Lung (tissue), 12 donors: Measurements from ENCODE around the gene VAPA. TPM values are rescaled to one million over a fixed set of nuclear protein-coding genes. Genes with fewer than 3 reads are reported as not detected.

ENCODE experiments used
- ATAC-seq: fragments of 200-7000 bp; cut with Tn5 transposase; one replicate; pipeline ENCODE4 v1.9.1; 2020; ENCODE audit warnings: moderate number of reproducible peaks; ENCODE audit not compliant: insufficient read depth, low FRiP score
- DNase-seq, 3 donors: peaks; one replicate each; pipeline ENCODE4 v3.0.0-alpha.2; 2013 to 2017
- H3K27ac ChIP-seq, 2 donors: one replicate each; pipeline ENCODE4 v1.5.1; 2013; ENCODE audit warnings: mild to moderate bottlenecking in 2 of 2, moderate library complexity in 2 of 2, control low read depth in 1 of 2, inconsistent platforms in 1 of 2, low read depth in 1 of 2, low read length in 1 of 2
- H3K27me3 ChIP-seq, 3 donors: one replicate each; pipeline ENCODE4 v1.5.1; 2013; ENCODE audit warnings: low read length in 2 of 3; ENCODE audit not compliant: control insufficient read depth in 3 of 3, insufficient read depth in 3 of 3
- H3K36me3 ChIP-seq, 4 donors: one replicate each; pipeline ENCODE4 v1.5.1; 2013; ENCODE audit warnings: low read length in 4 of 4, mild to moderate bottlenecking in 1 of 4, moderate library complexity in 1 of 4; ENCODE audit not compliant: control insufficient read depth in 4 of 4, insufficient read depth in 4 of 4
- H3K4me1 ChIP-seq, 5 donors: one replicate each; pipeline ENCODE4 v1.5.1; 2013; ENCODE audit warnings: low read length in 5 of 5, mild to moderate bottlenecking in 2 of 5, moderate library complexity in 1 of 5; ENCODE audit not compliant: control insufficient read depth in 5 of 5, insufficient read depth in 5 of 5
- H3K4me3 ChIP-seq: one replicate; pipeline ENCODE4 v1.5.1; 2013; ENCODE audit warnings: mild to moderate bottlenecking, control low read depth, moderate library complexity
- H3K9ac ChIP-seq, 2 donors: one replicate each; pipeline ENCODE4 v1.5.1; 2013; ENCODE audit warnings: low read length in 2 of 2, control low read depth in 1 of 2; ENCODE audit not compliant: insufficient read depth in 1 of 2
- H3K9me3 ChIP-seq, 4 donors: one replicate each; pipeline ENCODE4 v1.5.1; 2013; ENCODE audit warnings: low read length in 3 of 4, mild to moderate bottlenecking in 1 of 4, moderate library complexity in 1 of 4; ENCODE audit not compliant: control insufficient read depth in 4 of 4, insufficient read depth in 3 of 4
- CTCF ChIP-seq: IDR thresholded peaks from 2 replicates; pipeline ENCODE4 v1.5.1; 2012; ENCODE audit warnings: mild to moderate bottlenecking; ENCODE audit errors: control extremely low read depth, extremely low read depth
- WGBS, 2 donors: extraction: QIAGEN DNeasy Blood & Tissue Kit; methylation state at CpG; one replicate each; pipeline ENCODE4 v1.1.7; 2013; 5-methylcytosine and 5-hydroxymethylcytosine counted together
- polyA plus RNA-seq, 2 donors: library from polyadenylated mRNA; stranded (reverse); fragments of 200-250 nt; gene quantifications; one replicate each; pipeline ENCODE4 v1.2.1, GENCODE V29; 2013
- total RNA-seq, 2 donors: library from RNA; depleted of rRNA in 1 of 2; stranded (reverse); fragments of >200 nt in 1 of 2; gene quantifications; one replicate each; pipeline ENCODE4 v1.2.1, GENCODE V29; 2014 to 2021
- donor health status: control.
- donor health status: control.
- donor health status: Bipolar disorder and iron deficiency.
- donor health status: healthy.
- donor health status: DM: yes; HTN: yes; CAD: no.

The VAPA gene
- total and polyA plus RNA-seq, 4 donors = 143 to 351 (median 248) TPM

DNA sequence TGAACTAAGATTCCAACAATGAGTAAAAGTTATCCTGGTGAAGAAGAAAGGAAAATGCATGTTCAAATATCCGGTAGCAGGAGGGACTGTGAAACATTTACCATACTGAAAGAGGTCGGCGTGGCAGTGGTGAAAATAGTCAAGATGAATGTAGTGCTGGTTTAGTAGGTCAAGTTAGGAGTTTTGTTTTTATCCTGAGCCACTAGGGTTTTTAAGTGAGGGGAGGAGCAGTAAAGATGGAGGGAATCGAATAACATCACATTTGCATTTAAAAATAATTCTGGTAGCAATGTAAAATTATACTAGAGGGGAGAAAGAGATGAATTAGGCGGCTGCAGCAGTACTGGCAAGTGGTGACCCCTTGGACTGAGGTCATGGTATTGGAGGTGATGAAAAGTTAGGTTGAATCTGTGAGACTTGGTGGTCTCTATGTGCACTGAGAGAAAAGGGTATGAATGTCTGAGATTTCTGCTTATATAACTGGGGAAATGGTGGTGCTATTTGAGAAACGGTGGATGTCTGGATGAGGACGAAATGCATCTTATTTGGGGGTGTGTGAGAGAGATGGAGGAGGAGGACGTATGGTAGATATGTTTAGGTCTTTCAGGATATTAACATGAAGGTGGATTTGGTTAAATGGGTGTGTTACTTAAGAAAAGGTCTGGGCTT lies 5.9 kb downstream of the VAPA start:
- ATAC-seq (no peak), DNase-seq (no peak)
- H3K9me3 ChIP-seq = no peaks in the 10 kb centered on the region
- 65 to 77% methylated on average over 8 of the region's 8 CpGs for WGBS, 2 donors
- no peak overlapping the region for H3K27ac ChIP-seq
- H3K27me3 ChIP-seq = no peaks in the 10 kb centered on the region
- no peak for TF ChIP-seq CTCF
- peaks cover 7 to 33% (median 27%) of the 10 kb centered on the region in 5 donors for H3K4me1 ChIP-seq
- H3K9ac ChIP-seq = no peak overlapping the region
- no peak overlapping the region for H3K4me3 ChIP-seq
- peaks cover 0 to 3% (median 0%) of the 10 kb centered on the region in 4 donors for H3K36me3 ChIP-seq

- WGBS, 2 donors = 52% methylated on average over 4 of the region's 4 CpGs
- no peak for DNase-seq
Observed at GRCh38 chr18:9922592-9923311, 8.9 kb downstream of the VAPA start.

DNA sequence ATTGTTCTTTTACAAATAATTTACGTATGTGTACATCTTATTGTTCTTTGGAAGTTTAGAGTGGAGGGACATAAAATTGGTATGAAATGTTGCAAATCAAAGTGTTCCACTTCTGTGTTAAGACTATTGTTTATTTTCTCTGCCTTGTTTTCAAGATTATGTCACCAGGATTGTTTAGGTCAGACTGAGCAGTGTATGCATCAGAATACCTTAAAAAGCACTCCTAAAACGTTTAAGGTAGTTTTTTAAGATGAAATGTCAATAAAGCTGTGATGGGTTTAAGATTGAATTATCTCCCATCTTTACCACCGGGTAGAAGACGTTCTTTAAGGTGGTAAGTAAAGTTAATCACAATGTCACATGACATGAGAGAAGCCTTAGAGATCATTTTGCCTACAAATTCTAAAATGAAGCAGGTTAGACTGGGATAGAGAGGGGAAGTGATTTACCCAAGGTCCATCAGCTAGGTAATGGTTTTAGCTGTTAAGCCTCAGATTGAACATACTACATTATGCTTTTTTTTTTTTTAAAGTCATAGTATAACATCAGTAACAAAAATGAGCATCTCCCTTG lies 10.6 kb downstream of the VAPA start:
- ATAC-seq (no peak), DNase-seq (no peak)
- no peaks in the 10 kb centered on the region for H3K27me3 ChIP-seq
- no peaks in the 10 kb centered on the region for H3K36me3 ChIP-seq
- H3K27ac ChIP-seq = no peak overlapping the region
- no peak for TF ChIP-seq CTCF
- 40 to 56% methylated on average over 4 of the region's 4 CpGs for WGBS, 2 donors
- no peak overlapping the region for H3K9ac ChIP-seq
- H3K4me3 ChIP-seq = no peak overlapping the region
- H3K4me1 ChIP-seq = peaks cover 3 to 35% (median 10%) of the 10 kb centered on the region in 5 donors
- H3K9me3 ChIP-seq = no peaks in the 10 kb centered on the region

More at GRCh38 chr18:9922592-9923311, 8.9 kb downstream of the VAPA start:
- no peak overlapping the region for H3K4me3 ChIP-seq
- H3K9ac ChIP-seq = no peak overlapping the region
- H3K27ac ChIP-seq = no peak overlapping the region
- no peaks in the 10 kb centered on the region for H3K36me3 ChIP-seq
- TF ChIP-seq CTCF = no peak
- no peak for ATAC-seq
- H3K4me1 ChIP-seq = peaks cover 4 to 35% (median 23%) of the 10 kb centered on the region in 5 donors
- no peaks in the 10 kb centered on the region for H3K27me3 ChIP-seq
- no peaks in the 10 kb centered on the region for H3K9me3 ChIP-seq
